Measurements from ENCODE around the gene RPN2. TPM values are rescaled to one million over a fixed set of nuclear protein-coding genes. Genes with fewer than 3 reads are reported as not detected.

Gene RPN2
- total and polyA plus RNA-seq, 2 donors (not counting 3 experiments of a cell fraction or from before 2014, with no cell fraction given), result 283 to 530 TPM

GRCh38 chr20:37257988-37258387 lies 78.9 kb downstream of the RPN2 start:
- Histone ChIP-seq H4K20me1 (replicated peaks; ENCODE audit: control insufficient read depth, extremely low read depth, insufficient read depth, low read length) (no peaks in the 10 kb centered on the region), H3K79me2 (ENCODE audit: control insufficient read depth, insufficient read depth, low read length) (no peaks in the 10 kb centered on the region), H3K9ac (replicated peaks; ENCODE audit: extremely low read depth, insufficient read depth, low read length) (no peak overlapping the region), H3K27me3 (ENCODE audit: control insufficient read depth in 2 of 2, insufficient read depth in 2 of 2, low read length in 2 of 2) (peaks cover 7 to 20% of the 10 kb centered on the region in 2 experiments), H3K4me3 (replicated peaks in 1 of 3; ENCODE audit: insufficient read depth in 1 of 3, low read depth in 1 of 3, low read length in 3 of 3) (no peak overlapping the region), H3K9me1 (replicated peaks; ENCODE audit: control insufficient read depth, extremely low read depth, insufficient read depth, low read length) (no peaks in the 10 kb centered on the region), H2AFZ (ENCODE audit: low read depth, low read length) (no peak overlapping the region), H3K4me1 (ENCODE audit: control insufficient read depth, extremely low read depth, insufficient read depth, low read length) (no peaks in the 10 kb centered on the region), H3K9me3 (replicated peaks; ENCODE audit: control insufficient read depth, insufficient read depth, low read length) (no peaks in the 10 kb centered on the region), H3K4me2 (ENCODE audit: insufficient read depth, low read length) (no peak overlapping the region), H3K27ac (ENCODE audit: insufficient read depth, low read depth, low read length) (no peak overlapping the region), H3K36me3 (ENCODE audit: control insufficient read depth in 2 of 2, extremely low read depth in 1 of 2, insufficient read depth in 2 of 2, low read length in 2 of 2) (no peaks in the 10 kb centered on the region)
- dilution Hi-C loops (cut with MboI; ENCODE audit: extremely low pct_ligation_motif_present, low sequenced_read_pairs) (loop anchor here (25.0 kb wide), 1 partner anchor 254 kb away; the partner anchor contains the start of gene NNAT), intact Hi-C loops (cut with micrococcal nuclease) (no loop called here)
- TF ChIP-seq POLR2A (IDR thresholded peaks at IDR 0.05; ENCODE audit: low read depth, low read length) (no peak), MYC (IDR thresholded peaks at IDR 0.05; ENCODE audit: low read depth, low read length) (no peak), JUN (IDR thresholded peaks at IDR 0.05; ENCODE audit: borderline replicate concordance, insufficient read depth, insufficient read length, low read depth) (no peak), GATA2 (IDR thresholded peaks at IDR 0.05; ENCODE audit: insufficient read depth, insufficient read length, low read depth, low read length) (no peak), EZH2 (IDR thresholded peaks at IDR 0.05; ENCODE audit: borderline replicate concordance, low read depth, low read length, severe bottlenecking) (no peak), FOS (IDR thresholded peaks at IDR 0.05; ENCODE audit: borderline replicate concordance, insufficient read depth, low read length) (no peak), POLR2AphosphoS5 (IDR thresholded peaks at IDR 0.05; ENCODE audit: insufficient read depth, low read depth, low read length) (no peak)
- TF ChIP-seq, protein P1, sequence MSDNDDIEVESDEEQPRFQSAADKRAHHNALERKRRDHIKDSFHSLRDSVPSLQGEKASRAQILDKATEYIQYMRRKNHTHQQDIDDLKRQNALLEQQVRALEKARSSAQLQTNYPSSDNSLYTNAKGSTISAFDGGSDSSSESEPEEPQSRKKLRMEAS (IDR thresholded peaks at IDR 0.05; ENCODE audit: insufficient read depth, insufficient read length), result no peak
- TF ChIP-seq, protein P2, sequence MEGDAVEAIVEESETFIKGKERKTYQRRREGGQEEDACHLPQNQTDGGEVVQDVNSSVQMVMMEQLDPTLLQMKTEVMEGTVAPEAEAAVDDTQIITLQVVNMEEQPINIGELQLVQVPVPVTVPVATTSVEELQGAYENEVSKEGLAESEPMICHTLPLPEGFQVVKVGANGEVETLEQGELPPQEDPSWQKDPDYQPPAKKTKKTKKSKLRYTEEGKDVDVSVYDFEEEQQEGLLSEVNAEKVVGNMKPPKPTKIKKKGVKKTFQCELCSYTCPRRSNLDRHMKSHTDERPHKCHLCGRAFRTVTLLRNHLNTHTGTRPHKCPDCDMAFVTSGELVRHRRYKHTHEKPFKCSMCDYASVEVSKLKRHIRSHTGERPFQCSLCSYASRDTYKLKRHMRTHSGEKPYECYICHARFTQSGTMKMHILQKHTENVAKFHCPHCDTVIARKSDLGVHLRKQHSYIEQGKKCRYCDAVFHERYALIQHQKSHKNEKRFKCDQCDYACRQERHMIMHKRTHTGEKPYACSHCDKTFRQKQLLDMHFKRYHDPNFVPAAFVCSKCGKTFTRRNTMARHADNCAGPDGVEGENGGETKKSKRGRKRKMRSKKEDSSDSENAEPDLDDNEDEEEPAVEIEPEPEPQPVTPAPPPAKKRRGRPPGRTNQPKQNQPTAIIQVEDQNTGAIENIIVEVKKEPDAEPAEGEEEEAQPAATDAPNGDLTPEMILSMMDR (IDR thresholded peaks at IDR 0.05; ENCODE audit: extremely low read depth in 1 of 2, insufficient read depth in 1 of 2, low read depth in 1 of 2, low read length in 2 of 2), result no peak
- ChIA-PET POLR2A (no interaction called here), CTCF (no interaction called here)
- DNase-seq (ENCODE audit: low read depth, low spot score), result no peak
- no TSS peak for BruUV-seq (replicated peaks)
- FAIRE-seq, result no peak
